Measurements from ENCODE around the gene TMED10. TPM values are rescaled to one million over a fixed set of nuclear protein-coding genes. Genes with fewer than 3 reads are reported as not detected.

Gene TMED10
- total RNA-seq, 1 donor from 2014 or later, result 330 TPM

DNA sequence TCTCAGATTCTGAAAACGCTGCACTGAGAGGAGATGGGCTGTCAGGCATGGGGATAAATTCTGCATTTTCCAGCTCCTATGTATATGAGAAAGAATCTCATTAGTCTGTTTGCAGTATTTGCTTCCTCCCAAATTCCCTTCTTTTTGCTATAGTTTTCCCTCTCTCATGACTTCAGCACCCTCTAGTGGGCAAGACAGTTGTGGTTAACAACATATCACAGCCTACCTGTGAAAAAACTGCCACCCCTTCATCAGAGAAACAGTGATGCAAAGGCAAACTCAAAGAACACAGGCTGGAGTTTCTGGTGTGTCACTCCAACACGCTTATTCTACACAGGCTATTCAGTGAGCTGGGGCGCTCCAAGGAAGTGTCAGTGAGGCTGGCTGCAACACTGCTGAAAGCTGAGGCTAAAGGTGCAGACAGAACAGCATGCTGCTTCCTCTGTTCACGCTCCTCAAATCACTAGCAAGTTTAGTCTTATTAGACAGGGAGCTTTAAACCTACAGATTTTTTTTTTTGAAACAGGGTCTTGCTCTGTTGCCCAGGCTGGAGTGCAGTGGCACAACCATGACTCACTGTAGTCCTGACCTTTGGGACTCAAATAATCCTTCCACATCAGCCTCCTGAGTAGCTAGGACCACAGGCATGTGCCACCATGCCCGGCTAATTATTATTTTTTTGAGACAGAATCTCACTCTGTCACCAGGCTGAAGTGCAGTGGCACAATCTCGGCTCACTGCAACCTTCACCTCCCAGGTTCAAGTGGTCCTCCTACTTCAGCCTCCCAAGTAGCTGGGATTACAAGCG, 87.6 kb downstream of the TMED10 start:
- no peak for DNase-seq (ENCODE audit: low spot score)

DNA sequence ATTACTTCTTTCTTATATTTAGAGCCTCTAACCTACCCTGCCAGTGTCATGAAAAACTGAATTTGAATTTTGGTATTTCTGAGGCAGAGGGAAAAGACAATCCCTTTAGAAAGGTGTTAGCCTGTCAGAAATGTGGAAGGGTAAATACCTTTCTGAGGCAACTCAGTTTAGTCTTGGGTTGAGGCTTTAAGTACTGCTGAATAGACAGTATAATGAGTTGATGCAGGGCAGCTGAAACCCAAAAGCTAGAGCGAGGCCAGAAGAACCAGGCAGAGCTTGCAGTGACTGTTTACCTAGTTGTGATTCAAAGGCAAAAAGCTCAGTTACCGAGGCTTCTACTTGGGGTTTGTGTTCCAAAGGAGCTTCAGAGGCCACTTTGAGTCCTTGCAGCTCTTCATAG, 88.3 kb downstream of the TMED10 start:
- no peak for DNase-seq (ENCODE audit: low spot score)

DNA sequence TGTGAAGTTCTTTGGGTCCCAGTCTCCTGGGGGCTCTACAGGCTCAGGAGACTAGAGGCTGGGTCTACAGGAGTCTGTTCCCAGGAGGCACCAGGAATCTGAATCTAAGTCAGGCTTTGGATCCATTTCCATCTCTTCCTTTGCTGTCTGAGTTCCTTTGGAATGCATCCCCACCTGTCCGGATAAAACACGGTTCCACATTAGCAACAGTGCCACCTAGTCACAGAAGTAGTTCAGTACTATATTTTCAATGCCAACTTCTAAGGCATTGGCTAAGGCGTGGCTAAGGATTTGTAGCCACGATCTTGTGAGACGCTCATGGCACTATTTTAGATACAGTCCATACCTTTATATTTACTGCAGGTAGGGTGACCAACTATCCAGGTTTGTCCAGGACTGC, 91.9 kb downstream of the TMED10 start:
- DNase-seq (ENCODE audit: low spot score), result no peak

- no peak for DNase-seq (ENCODE audit: low spot score)
Observed at GRCh38 chr14:75083271-75083670, 93.1 kb downstream of the TMED10 start.

DNA sequence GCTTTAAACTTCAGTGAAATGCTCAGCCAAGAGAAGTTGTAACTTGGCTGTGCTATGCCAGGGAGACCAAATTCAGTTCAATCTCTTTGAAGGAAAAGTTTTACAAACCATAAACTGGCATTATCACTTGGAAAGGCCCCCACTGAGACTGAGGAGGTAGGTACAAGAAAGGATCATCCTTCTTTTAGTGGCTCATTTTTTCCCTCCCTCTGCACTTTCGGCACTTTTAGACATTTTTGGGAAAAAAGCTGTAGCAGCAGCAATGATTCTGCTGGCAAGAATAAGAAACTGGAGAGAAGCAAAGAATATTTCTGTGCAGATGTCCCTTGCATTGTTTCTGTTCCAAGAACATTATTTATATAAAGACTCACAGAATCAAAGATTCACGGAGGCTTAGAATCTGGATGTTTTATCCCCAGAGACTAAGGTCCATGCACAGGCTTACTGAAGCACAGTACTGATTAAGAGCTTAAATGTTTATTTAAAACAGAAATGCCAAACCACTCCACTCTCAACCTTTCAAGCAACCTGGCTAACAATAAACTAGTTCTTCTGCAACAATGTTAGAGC, 94.7 kb downstream of the TMED10 start:
- no peak for DNase-seq (ENCODE audit: low spot score)

Other genes starting within 250 kb of the TMED10 start
- gene PGF, start 221.0 kb downstream of the TMED10 start, total RNA-seq, result 2.9 TPM
- 33.2 TPM for gene EIF2B2, start 173.7 kb downstream of the TMED10 start, total RNA-seq
- gene MLH3, start 125.1 kb downstream of the TMED10 start, total RNA-seq, result 27.9 TPM
- gene ACYP1, start 112.6 kb downstream of the TMED10 start, total RNA-seq, result 9.1 TPM
- gene ZC2HC1C, start 107.0 kb downstream of the TMED10 start, total RNA-seq, result 3.1 TPM
- gene NEK9, start 49.6 kb downstream of the TMED10 start, total RNA-seq, result 105 TPM
- 1,900 TPM for gene FOS, start 102.2 kb upstream of the TMED10 start, total RNA-seq